ENCODE measurements around the gene PRPF19.

GRCh38 chr11:60918939-60919265, 12.5 kb upstream of the PRPF19 start:
- TF ChIP-seq, protein P1, sequence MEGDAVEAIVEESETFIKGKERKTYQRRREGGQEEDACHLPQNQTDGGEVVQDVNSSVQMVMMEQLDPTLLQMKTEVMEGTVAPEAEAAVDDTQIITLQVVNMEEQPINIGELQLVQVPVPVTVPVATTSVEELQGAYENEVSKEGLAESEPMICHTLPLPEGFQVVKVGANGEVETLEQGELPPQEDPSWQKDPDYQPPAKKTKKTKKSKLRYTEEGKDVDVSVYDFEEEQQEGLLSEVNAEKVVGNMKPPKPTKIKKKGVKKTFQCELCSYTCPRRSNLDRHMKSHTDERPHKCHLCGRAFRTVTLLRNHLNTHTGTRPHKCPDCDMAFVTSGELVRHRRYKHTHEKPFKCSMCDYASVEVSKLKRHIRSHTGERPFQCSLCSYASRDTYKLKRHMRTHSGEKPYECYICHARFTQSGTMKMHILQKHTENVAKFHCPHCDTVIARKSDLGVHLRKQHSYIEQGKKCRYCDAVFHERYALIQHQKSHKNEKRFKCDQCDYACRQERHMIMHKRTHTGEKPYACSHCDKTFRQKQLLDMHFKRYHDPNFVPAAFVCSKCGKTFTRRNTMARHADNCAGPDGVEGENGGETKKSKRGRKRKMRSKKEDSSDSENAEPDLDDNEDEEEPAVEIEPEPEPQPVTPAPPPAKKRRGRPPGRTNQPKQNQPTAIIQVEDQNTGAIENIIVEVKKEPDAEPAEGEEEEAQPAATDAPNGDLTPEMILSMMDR (IDR thresholded peaks at IDR 0.05): no peak
- no peak for TF ChIP-seq ZFX (IDR thresholded peaks at IDR 0.05; ENCODE audit: borderline replicate concordance)
